Activated naive CD4-positive, alpha-beta T cell treated with anti-CD3 and anti-CD28 coated beads for 36 hours (primary cell): ENCODE measurements around the gene MICAL2. TPM values are rescaled to one million over a fixed set of nuclear protein-coding genes. Genes with fewer than 3 reads are reported as not detected.

Experiments used
- CTCF ChIA-PET: fragments of 350-600 bp; sonication (Branson Sonifier 250); formaldehyde crosslinking; loops from one replicate; lab custom pipeline; 2021; ENCODE audit warnings: antibody characterized with exemption; lab: Charles Lee
- DNase-seq: peaks from one replicate; pipeline ENCODE4 v3.0.0-alpha.2; 2020
- H3K27ac Mint-ChIP-seq: one replicate; pipeline ENCODE4 v1.8.0; 2021; ENCODE audit warnings: mild to moderate bottlenecking, mixed read lengths
- H3K27me3 Mint-ChIP-seq: one replicate; pipeline ENCODE4 v1.8.0; 2021; ENCODE audit warnings: low read depth, mixed read lengths
- H3K36me3 Mint-ChIP-seq: one replicate; pipeline ENCODE4 v1.8.0; 2021; ENCODE audit warnings: low read depth, mixed read lengths
- H3K4me1 Mint-ChIP-seq: one replicate; pipeline ENCODE4 v1.8.0; 2021; ENCODE audit warnings: low read depth, mixed read lengths
- H3K4me3 Mint-ChIP-seq: one replicate; pipeline ENCODE4 v1.8.0; 2021; ENCODE audit warnings: mild to moderate bottlenecking, moderate library complexity, mixed read lengths
- H3K9me3 Mint-ChIP-seq: one replicate; pipeline ENCODE4 v1.8.0; 2021; ENCODE audit warnings: mixed read lengths
- intact Hi-C: fragments of 100-400 bp; cut with micrococcal nuclease; formaldehyde crosslinking; loops from one replicate; pipeline ENCODE4 v1.15.1; 2023
- total RNA-seq, 2 experiments: library from RNA; stranded (reverse); gene quantifications; one replicate each; pipeline ENCODE4 v1.2.3, GENCODE V29; 2021

The MICAL2 gene
- total RNA-seq, 2 experiments from 2014 or later, result 48.7 to 54.6 TPM

DNA sequence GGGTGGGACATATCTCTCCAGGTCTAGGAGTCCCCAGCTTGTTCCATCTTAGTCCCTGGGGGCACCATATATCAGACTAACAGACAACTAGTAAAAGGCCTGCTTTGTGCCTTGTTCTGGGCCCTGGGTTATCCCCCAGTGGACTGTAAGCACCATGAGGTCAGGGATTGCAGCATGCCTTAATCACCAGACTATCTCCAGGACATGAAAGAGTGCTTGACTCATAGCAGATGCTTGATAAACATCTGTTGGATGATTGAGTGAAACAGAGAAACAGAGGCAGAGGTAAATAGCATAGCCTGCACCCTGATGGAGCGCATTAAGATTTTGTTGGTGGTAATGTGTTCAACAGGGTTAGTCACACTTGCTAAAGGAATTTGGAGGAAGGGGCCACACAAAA is 94.1 kb downstream of the MICAL2 start:
- Mint-ChIP-seq H3K4me3 (no peak overlapping the region), H3K4me1 (peaks cover 66% of the 10 kb centered on the region)

DNA sequence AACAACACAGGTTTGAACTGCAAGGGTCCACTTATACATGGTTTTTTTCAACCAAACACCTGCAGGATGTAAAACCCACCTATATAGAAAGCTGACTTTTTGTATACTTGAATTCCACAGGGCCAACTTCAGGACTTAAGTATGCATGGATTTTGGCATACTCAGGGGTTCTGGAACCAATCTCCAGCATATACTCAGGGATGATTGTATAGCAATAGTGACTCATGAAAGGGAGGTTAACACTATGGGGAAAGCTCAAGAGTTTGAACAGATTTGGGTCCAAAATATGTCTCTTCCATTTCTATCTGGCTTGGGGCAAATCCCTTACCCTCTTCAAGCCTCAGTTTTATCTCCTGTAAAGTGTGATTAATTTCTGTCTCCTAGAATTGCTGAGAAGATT is 94.9 kb downstream of the MICAL2 start:
- Mint-ChIP-seq H3K4me3 (no peak overlapping the region), H3K27me3 (no peaks in the 10 kb centered on the region), H3K4me1 (peaks cover 58% of the 10 kb centered on the region)

More for the DNA sequence above, 94.1 kb downstream of the MICAL2 start:
- intact Hi-C loops, result no loop called here
- H3K27me3 Mint-ChIP-seq, result no peaks in the 10 kb centered on the region
- H3K9me3 Mint-ChIP-seq, result peaks cover 2% of the 10 kb centered on the region
- no peak overlapping the region for H3K27ac Mint-ChIP-seq
- CTCF ChIA-PET, result interaction anchor here (1.1 to 1.3 kb wide), 2 partner anchors 20 to 32 kb away, joined by 3 to 6 read pairs; no protein-coding TSS in a partner anchor
- H3K36me3 Mint-ChIP-seq, result peaks cover 33% of the 10 kb centered on the region
- DNase-seq, result no peak

DNA sequence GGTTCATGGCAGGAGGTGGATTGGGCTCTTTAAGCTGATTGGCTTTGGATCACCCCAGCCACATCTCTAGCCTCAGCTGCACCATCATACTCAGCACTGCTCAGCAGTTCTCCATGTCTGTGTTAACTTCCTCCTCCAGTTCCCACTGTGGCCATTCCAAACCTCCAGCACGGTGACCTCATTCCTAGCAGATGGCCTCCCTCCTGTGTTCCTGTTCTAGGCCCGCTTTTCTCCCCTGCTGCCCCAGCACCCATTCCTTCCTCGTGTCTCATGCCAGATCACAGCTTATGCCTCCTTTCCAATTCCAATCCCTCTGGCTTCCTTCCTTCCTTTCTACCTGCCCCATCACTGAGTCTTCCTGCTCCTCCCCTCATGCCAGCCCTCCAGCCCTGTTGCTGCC is 96.1 kb downstream of the MICAL2 start:
- no peak overlapping the region for H3K4me3 Mint-ChIP-seq

More for the DNA sequence above, 94.9 kb downstream of the MICAL2 start:
- CTCF ChIA-PET, result interaction anchor here (1.1 to 1.3 kb wide), 3 partner anchors 19 to 158 kb away, joined by 3 to 6 read pairs (median 4); no protein-coding TSS in a partner anchor
- intact Hi-C loops, result no loop called here
- peaks cover 35% of the 10 kb centered on the region for H3K36me3 Mint-ChIP-seq
- H3K27ac Mint-ChIP-seq, result peak overlapping the region; percentile 66
- DNase-seq, result no peak
- H3K9me3 Mint-ChIP-seq, result peaks cover 2% of the 10 kb centered on the region

DNA sequence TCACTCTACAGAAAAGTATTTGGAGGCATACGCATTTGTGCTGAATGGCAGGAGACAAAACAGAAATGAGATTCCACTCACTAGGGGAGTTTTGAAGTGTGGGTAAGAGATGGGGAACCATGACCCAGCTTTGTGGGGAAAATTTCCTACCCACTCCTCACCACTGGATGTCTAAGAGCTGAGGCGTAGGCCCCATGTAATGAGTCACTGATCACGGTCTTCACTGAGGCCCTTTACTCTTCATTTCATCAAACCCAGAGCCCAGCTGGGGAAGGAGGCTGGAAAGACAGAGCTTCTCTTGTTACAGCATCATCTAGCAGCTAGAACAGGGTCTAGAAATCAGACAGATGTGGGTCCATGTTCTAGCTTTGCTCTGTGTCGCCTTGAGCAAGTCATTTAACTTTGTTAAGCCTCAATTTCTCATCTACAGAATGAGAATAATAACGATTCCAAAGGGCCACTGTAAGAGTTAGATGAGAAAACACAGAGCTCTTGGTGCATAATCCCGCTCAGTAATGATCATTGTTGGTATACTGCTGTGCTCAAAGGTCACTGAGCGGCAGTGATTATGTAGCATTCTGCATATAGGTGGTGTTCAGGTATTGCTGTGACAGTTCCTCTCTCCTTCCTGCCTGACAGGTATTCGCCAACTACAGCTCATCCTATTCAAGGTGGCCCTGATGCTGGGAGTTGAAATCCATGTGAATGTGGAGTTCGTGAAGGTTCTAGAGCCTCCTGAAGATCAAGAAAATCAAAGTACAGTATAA is 97.2 kb downstream of the MICAL2 start:
- peaks cover 2% of the 10 kb centered on the region for H3K9me3 Mint-ChIP-seq
- intact Hi-C loops, result loop anchor here (1.0 kb wide), 7 partner anchors 9 to 56 kb away; no protein-coding TSS in a partner anchor
- H3K36me3 Mint-ChIP-seq, result peaks cover 40% of the 10 kb centered on the region
- H3K27ac Mint-ChIP-seq, result peak overlapping the region; percentile 77
- peaks cover 53% of the 10 kb centered on the region for H3K4me1 Mint-ChIP-seq
- no peak overlapping the region for H3K4me3 Mint-ChIP-seq
- DNase-seq, result peak; percentile 73
- no peaks in the 10 kb centered on the region for H3K27me3 Mint-ChIP-seq
- CTCF ChIA-PET, result interaction anchor here (0.9 to 2.1 kb wide), 5 partner anchors 10 to 162 kb away, joined by 3 to 13 read pairs (median 4); no protein-coding TSS in a partner anchor

More for the DNA sequence above, 96.1 kb downstream of the MICAL2 start:
- DNase-seq, result no peak
- peaks cover 2% of the 10 kb centered on the region for H3K9me3 Mint-ChIP-seq
- no peaks in the 10 kb centered on the region for H3K27me3 Mint-ChIP-seq
- peaks cover 38% of the 10 kb centered on the region for H3K36me3 Mint-ChIP-seq
- peak overlapping the region; percentile 77 for H3K27ac Mint-ChIP-seq
- H3K4me1 Mint-ChIP-seq, result peaks cover 53% of the 10 kb centered on the region
- CTCF ChIA-PET, result interaction anchor here (1.2 to 1.6 kb wide), 2 partner anchors 9 to 75 kb away, joined by 3 to 7 read pairs; no protein-coding TSS in a partner anchor
- intact Hi-C loops, result no loop called here

DNA sequence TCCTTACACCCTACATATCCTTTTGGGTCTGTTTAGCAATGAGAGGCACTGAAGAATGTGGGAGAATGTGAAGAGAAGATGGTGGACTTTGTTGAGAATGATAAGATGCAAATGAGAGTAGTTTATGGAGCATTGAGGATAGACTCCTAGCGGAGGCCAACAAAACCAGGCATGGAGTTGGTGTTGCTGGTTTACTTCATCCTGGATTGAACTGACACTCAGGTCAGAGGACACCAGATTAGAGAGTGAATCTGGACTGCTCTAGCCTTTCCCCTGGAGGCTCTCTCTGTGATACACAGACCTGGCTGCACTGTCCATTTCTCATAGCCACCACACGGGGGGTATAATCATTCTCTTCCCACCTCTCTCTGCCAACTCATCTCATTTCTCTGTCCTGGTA is 98.7 kb downstream of the MICAL2 start:
- Mint-ChIP-seq H3K9me3 (peaks cover 2% of the 10 kb centered on the region), H3K36me3 (peaks cover 42% of the 10 kb centered on the region), H3K27me3 (no peaks in the 10 kb centered on the region), H3K4me3 (no peak overlapping the region), H3K27ac (no peak overlapping the region), H3K4me1 (peaks cover 48% of the 10 kb centered on the region)
- no peak for DNase-seq
- intact Hi-C loops, result no loop called here
- CTCF ChIA-PET, result no interaction called here

DNA sequence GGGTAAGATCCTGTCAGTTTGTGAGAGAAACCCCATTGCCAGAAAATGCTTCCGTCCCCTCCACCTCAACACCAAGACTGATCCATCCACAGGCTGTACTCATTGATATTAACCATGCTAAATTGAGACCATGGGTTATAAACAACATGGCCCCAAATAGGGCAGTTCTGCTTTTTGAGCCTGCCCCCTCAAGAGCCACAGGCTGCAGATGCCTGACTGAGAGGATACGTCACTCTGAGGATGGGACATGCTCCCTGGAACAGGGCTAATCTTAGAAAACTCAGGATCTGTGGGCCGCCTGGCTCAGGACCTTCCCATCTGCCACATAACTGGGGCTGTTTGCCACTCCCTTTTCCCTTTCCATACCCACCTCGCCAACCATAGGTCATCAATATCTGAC is 99.8 kb downstream of the MICAL2 start:
- no peaks in the 10 kb centered on the region for H3K27me3 Mint-ChIP-seq
- H3K4me1 Mint-ChIP-seq, result peaks cover 37% of the 10 kb centered on the region
- no peak overlapping the region for H3K27ac Mint-ChIP-seq
- H3K4me3 Mint-ChIP-seq, result no peak overlapping the region
- peaks cover 44% of the 10 kb centered on the region for H3K36me3 Mint-ChIP-seq
- DNase-seq, result no peak
- CTCF ChIA-PET, result no interaction called here
- no peaks in the 10 kb centered on the region for H3K9me3 Mint-ChIP-seq
- intact Hi-C loops, result no loop called here

DNA sequence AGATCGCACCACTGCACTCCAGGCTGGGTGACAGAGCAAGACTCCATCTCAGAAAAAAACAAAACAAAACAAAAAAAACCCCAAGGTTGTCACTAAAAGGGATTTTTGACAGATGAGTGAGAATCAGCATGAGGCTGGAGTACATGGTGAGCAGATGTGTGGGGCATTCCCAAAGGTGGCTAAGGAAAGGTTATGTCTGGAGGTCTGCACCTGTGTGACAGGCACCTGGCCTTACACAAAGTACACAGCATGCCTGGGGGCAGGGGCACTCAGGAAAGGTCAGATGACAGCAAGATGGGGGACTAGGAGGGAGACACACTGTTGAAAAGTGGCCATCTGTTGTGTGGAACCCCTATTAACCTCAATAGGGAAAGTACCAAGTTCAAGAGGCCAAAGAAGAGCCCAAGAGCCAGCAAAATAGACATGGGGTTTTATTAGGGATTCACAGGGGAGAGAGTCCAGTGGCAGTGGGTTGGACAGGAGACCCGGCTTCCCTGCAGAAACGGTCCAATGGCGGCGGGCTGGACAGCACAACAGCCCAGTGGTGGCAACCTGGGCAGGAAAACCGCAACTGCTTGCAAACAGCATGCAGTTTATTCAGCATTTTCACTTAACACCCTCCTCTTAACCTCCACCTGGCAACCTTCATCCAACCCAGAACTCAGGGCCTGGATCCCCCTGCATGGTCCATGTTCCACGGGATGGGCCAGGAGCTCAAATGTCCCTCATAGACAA is 101.1 kb downstream of the MICAL2 start:
- no peaks in the 10 kb centered on the region for H3K9me3 Mint-ChIP-seq
- intact Hi-C loops, result no loop called here
- peaks cover 27% of the 10 kb centered on the region for H3K4me1 Mint-ChIP-seq
- no peaks in the 10 kb centered on the region for H3K27me3 Mint-ChIP-seq
- peaks cover 43% of the 10 kb centered on the region for H3K36me3 Mint-ChIP-seq
- H3K4me3 Mint-ChIP-seq, result no peak overlapping the region
- no peak for DNase-seq
- CTCF ChIA-PET, result no interaction called here
- no peak overlapping the region for H3K27ac Mint-ChIP-seq

DNA sequence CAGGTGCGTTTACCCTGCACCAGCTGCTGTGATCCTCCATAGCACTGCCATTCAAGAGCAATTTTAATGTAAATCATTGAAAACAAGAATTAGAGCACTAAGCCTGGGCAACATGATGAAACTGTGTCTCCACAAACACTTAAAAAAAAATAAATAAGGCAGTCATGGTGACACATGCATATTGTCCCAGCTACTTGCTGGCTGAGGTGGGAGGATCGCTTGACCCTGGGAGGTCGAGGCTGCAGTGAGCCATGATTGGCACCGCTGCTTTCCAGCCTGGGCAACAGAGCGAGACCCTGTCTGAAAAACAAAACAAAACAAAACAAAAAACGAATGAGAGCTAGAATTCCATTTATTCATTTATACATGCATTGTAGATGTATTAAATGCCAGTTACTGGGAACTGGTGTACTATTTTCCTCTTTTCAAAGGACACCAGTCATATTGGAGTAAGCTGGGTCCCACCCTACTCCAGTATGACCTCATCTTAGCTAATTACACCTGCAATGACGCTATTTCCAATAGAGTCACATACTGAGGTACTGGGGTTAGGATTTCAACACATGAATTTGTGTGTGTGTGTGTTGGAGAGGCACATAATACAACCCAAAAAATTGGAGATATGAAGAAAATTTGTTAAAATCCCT is 101.9 kb downstream of the MICAL2 start:
- CTCF ChIA-PET, result interaction anchor here (0.8 to 1.4 kb wide), 2 partner anchors 12 to 24 kb away, joined by 3 to 5 read pairs; no protein-coding TSS in a partner anchor
- Mint-ChIP-seq H3K27me3 (no peaks in the 10 kb centered on the region), H3K27ac (no peak overlapping the region), H3K36me3 (peaks cover 35% of the 10 kb centered on the region), H3K4me3 (no peak overlapping the region), H3K9me3 (no peaks in the 10 kb centered on the region), H3K4me1 (peaks cover 19% of the 10 kb centered on the region)
- intact Hi-C loops, result no loop called here
- DNase-seq, result no peak

DNA sequence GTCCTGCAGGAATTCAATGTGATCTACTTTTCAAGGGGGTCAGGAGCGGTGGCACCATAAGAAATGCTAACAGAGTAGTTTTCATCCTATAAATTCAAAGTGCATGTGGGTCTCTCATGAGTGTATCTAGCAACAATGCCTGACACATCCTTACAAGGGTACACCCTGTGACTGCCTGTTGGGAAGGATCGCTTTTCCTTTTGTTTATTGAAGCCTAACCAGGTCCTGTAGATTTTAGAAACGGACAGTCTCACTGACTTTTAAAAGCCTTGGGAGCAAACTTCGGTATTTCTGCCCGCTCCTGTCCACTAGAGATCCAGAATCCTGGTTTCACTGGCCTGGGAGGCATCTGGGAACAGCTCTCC is 102.4 kb downstream of the MICAL2 start:
- H3K27me3 Mint-ChIP-seq, result no peaks in the 10 kb centered on the region
- H3K4me1 Mint-ChIP-seq, result peaks cover 14% of the 10 kb centered on the region
- peaks cover 34% of the 10 kb centered on the region for H3K36me3 Mint-ChIP-seq
- H3K9me3 Mint-ChIP-seq, result no peaks in the 10 kb centered on the region
- no peak overlapping the region for H3K27ac Mint-ChIP-seq
- DNase-seq, result no peak
- CTCF ChIA-PET, result interaction anchor here (0.8 to 1.4 kb wide), 2 partner anchors 11 to 23 kb away, joined by 3 to 5 read pairs; no protein-coding TSS in a partner anchor
- intact Hi-C loops, result no loop called here
- no peak overlapping the region for H3K4me3 Mint-ChIP-seq

DNA sequence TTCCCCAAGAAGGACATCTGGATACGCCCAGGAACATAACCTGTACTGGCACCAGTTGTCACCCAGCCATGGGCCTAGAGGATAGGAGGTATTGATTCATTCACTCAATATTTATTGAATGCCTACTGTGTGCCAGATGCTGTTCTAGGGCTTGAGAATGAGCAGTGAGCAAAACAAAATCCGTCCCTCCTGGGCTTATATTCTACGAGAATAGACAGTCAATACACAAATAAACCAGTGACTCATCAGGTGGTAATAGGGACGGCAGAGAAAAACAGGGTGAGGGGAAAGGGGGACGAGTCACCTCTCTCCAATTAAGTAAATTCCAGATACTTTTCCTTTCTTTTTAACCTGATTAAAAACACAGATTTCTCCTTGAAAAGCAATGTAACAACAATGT is 103.5 kb downstream of the MICAL2 start:
- DNase-seq, result no peak
- peaks cover 28% of the 10 kb centered on the region for H3K36me3 Mint-ChIP-seq
- peaks cover 5% of the 10 kb centered on the region for H3K4me1 Mint-ChIP-seq
- intact Hi-C loops, result no loop called here
- no peak overlapping the region for H3K27ac Mint-ChIP-seq
- H3K27me3 Mint-ChIP-seq, result no peaks in the 10 kb centered on the region
- H3K4me3 Mint-ChIP-seq, result no peak overlapping the region
- CTCF ChIA-PET, result interaction anchor here (2.2 kb wide), 1 partner anchor 11 kb away, joined by 5 read pairs; no protein-coding TSS in a partner anchor
- H3K9me3 Mint-ChIP-seq, result no peaks in the 10 kb centered on the region

DNA sequence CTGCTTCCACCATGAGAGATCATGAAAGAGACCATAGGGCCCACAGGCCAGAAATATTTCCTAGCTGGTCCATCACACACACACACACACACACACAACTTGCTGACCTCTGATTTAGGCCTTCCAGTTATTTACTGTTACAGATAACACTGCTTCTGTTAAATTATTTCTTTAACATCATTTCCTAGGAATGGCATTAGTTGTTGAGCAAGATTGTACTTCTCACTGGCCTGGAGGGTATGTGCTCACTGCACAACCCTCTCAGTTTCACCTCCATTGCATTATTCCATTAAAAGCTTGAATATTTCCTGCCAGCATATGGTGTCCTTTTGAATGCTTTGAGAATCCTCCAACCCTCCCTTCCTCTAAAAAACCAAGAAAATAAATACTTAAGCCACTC is 104.4 kb downstream of the MICAL2 start:
- no peaks in the 10 kb centered on the region for H3K27me3 Mint-ChIP-seq
- intact Hi-C loops, result no loop called here
- no peak overlapping the region for H3K4me3 Mint-ChIP-seq
- DNase-seq, result no peak
- CTCF ChIA-PET, result interaction anchor here (2.2 kb wide), 1 partner anchor 10 kb away, joined by 5 read pairs; no protein-coding TSS in a partner anchor
- peaks cover 5% of the 10 kb centered on the region for H3K4me1 Mint-ChIP-seq
- no peaks in the 10 kb centered on the region for H3K9me3 Mint-ChIP-seq
- peak overlapping the region; percentile 9 for H3K27ac Mint-ChIP-seq
- peaks cover 22% of the 10 kb centered on the region for H3K36me3 Mint-ChIP-seq

DNA sequence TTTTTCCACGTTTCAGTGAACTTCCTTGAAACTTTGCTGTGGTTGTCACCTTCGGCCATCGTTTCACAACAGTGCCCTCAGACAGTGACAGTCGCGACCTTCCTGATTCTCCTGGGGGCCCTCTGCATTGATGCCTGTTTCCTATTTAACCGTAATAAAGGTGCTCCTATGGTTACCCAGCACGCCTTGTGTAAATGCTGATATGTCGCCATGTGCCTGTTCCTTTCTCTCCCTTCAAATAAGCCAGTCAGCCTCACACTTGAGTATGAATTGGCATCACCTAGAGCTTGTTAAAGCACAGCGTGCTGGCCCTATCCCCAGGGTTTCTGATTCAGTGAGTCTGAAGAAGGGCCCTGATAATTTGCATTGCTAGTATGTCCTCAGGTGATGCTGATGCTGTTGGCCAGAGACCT is 104.8 kb downstream of the MICAL2 start:
- Mint-ChIP-seq H3K4me3 (no peak overlapping the region), H3K4me1 (peaks cover 5% of the 10 kb centered on the region), H3K36me3 (peaks cover 22% of the 10 kb centered on the region), H3K9me3 (no peaks in the 10 kb centered on the region), H3K27me3 (no peaks in the 10 kb centered on the region), H3K27ac (no peak overlapping the region)
- no peak for DNase-seq
- intact Hi-C loops, result no loop called here
- CTCF ChIA-PET, result interaction anchor here (2.2 kb wide), 1 partner anchor 10 kb away, joined by 5 read pairs; no protein-coding TSS in a partner anchor
